Measurements from ENCODE around the gene PHF24.

DNA sequence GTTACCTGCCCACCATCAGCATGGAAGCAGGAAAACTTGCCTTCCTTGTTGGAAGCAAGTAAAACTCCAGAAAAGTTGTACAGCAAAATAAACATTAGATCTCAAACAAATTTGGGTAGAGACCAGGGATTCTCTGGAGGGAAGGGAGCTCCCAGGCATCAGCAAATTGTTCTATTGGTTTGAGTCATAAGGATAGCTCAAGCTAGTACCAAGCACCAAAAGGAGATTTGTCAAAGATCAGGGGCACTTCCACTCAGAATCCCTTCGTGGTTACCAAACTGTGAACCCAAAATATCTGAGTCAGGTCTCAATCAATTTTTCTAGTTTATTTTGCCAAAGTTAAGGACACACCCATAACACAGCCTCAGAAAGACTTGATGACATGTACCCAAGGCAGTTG is 69.3 kb downstream of the PHF24 start:
- TF ChIP-seq POLR2A (IDR thresholded peaks at IDR 0.05): no peak
- TF ChIP-seq POLR2AphosphoS5 (IDR thresholded peaks at IDR 0.05): no peak
